AG20443 (cell line): ENCODE results near the gene KCNMA1.

Experiments
- DNase-seq: peaks from one replicate; pipeline ENCODE4 v3.0.0; 2012; ENCODE audit warnings: low spot score, mixed read lengths

Gene KCNMA1

DNA sequence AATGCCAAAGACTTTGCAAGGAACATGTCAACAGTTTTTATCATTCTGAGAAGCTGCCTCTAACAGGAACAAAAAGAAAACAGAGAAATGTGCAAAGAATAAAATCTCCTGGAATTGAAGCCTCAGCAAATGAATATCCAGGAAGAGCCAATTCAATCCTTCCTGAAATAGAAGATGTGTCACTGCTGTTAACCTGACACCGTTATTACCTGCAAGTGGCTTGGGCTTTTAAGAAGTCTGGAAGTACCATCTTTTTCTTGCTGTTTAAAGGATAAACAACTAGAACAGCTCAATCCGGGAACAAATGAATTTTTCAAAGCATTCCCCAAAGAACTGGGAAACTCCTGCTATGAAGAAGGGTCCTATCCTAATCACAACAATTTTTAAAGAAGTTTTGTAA, 434.8 kb downstream of the KCNMA1 start:
- no peak for DNase-seq

DNA sequence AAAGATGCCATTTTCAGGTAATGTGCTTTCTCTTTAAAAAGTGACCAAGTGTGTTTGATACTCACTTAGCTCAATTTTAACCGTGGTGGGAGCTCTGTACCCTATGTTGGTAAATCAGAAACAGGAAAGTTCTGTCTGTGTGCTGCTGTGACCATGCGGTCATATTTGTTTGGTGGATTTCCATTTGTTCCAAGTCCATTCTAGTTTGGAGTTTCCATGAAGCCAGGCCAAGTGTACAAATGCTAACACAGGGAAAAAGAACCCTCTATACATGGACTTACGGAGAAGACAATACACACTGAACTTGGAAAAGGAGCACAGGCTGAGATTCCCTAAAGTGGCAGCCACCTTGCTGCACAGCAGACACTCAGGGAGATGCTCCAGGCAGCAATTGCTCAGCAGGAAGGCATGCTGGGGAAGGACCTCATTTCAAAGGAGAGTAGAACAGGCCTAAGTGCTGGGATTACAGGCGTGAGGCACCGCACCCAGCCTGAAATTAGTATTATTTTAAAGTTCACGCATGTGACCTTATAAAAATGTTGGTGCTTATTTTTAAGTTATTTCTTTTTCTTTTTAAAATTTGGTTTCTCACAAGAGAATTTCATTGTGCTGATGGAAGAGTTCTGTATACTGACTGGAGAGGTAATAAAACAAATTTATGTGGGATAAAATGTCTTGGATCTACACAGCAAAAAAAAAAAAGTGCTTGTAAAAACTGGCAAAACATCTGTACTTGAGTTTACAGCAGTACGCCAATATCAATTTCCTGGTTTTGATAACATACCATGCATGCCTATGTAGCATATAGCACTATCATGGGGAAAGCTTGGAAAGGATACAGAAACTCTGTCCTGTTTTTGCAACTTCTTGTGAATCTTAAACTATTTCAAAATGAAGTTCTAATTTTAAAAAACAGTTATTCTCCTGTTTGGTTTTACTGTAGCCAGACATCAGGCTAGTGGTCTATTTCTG, 436.2 kb downstream of the KCNMA1 start:
- DNase-seq = no peak

DNA sequence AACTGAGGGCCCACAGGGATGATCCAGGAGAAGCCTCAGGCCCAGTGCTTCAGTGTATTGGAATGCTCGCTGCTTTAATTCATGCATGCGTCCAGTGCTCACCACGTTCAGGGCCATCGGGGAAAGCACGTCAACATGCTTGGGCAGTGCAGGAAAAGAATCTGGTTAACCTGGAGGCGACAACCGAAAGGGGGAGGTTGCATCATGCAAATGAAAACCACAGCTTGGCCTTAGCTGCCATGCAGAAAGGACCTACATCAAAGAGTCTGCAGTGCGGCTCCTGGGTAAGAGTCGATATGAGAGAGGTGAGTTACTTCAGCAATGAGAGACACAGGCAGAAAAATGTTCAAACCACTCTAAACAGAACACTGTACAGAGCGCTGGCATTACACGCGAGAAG, 440.1 kb downstream of the KCNMA1 start:
- DNase-seq = no peak

DNA sequence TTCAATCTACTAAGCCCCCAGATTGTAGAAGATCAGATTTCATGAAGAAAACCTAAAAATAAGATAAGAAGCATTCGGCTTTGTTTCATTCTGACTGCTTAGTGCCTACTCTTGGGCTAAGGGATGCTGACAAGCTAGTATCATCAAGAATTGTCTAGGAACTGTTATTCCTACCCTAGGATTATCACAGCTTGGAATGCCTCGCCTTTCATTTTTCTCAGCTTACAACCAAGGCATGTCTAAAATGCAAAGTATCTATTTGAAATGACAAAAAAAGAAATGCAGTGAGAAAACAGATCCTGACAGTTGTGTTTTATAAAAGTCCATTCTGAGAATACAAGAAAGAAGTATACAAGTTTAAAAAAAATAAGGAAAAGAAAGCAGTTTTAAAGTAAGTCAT, 441.0 kb downstream of the KCNMA1 start:
- no peak for DNase-seq

DNA sequence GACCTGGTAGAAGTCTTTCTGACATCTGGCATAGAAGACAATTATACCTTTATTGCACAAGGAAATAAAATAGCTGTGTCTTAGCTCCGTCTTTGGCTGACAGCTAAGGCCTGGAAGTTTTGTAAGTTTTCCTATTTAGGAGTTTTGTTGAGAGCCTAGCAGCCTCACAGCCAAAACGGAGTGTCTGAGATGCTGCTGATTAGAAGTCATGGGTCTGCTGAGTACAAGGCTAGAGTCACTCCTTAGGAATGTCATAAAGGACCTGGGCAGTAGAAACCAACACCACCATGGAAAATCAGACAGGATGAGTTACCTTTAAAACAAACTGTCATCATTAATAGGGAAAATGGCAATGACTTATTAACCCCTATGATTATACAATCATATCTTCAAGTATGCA, 442.5 kb downstream of the KCNMA1 start:
- DNase-seq = peak; percentile 82

- DNase-seq = no peak
Measured at GRCh38 chr10:77193001-77193400, 444.6 kb downstream of the KCNMA1 start.

DNA sequence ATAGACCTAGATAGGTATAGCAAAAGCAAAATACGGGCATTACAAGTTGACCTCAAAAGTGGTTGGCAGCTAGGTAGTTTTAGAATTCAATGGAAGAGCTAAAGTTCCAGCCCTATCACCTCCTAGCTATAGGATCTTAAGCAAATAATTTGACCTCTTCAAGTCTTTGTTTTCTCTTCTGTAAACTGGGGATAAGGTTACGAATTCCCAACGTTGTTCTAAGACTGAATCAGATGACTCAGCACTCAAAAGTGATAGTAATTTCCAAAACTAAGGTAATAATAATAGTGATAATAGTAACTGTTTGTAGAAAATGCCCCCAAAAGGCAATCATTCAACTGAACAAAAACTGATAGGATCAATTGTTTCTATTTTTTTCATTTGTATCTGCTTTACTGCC, 445.2 kb downstream of the KCNMA1 start:
- no peak for DNase-seq

DNA sequence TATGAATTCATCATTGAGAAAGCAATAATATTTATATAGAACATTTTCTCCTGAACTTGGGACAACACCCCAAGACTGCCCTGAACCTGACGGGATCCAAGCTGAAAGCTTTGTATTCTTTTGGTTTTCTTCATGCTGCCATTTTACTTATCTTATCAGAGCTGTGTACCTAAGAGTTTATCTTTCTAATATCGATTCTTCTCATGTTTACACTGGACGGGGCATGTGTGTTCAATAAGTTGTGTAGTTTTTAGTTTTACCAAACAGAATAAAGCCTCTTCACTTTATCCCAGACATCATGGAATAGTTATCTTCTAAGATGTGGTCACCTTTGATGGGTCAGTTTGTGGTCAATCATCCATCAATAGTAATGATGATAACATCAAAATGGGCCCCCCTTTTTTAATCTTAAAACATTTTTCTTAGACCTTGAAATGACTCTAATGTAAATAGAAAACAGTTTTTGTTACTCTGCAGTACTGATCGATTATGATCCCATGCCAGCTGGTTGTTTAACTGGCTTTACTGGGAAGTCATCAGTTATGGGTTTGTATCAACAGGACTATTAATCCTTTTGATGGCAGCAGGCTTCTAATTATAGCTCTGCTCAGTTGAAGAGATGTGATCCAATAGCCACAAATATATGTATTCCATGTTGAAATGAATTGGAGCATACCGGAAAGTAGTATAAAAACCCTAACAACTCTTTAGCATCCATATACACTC, 446.1 kb downstream of the KCNMA1 start:
- DNase-seq = no peak

DNA sequence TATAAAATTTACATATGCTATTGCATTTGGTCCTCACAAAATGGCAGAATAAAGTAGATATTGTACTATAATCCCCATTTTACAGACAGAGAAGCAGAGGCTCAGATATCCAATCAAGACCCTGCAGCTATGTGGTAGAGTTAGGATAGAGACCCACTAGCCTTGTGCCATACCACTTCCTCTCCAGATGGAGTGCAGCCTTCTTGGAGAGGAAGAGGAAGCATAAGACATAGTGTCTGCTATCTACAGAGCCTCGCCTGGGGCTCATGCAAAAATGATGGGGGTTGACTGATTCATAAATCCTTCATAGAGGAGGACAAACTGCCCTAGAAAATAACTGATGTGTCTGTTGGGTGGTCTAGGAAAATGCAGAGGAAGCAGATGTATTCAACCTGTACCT, 447.3 kb downstream of the KCNMA1 start:
- DNase-seq = no peak

DNA sequence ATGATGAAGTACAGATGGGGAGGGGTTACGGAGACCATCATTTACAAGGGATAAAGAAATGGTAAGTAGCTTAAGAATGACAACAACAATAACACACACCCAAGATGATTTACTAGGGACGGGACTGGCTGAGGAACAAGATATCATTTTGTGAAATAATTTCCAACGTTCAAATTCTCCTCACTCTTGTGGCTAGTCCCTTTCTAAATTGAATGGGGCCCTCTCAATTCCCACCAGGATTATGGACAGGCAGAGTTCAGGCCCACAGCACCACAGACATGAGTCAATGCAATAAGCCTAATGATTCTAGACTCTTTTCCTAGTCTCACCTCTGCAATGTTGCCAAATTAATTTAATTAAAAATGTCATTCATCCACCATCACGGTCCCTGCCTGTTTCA, 448.1 kb downstream of the KCNMA1 start:
- DNase-seq = no peak

DNA sequence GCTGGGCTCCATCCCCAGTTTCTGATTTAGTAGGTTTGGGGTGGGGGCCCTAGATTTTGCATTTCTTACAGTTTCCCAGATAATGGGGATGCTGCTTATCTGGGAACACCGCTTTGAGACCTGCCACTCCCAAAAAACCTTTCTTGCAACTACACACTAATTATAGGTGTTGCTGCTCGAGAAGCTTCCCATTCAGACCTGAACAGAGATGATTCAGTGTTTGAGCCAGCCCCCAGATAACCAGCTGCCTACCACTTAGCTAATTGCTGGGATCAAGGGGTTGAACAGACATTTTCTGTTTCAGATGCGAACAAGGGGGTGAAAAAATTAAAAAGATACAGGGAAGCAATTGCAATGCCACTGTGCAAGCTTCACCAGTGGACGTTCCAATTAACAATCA, 448.5 kb downstream of the KCNMA1 start:
- DNase-seq = no peak

DNA sequence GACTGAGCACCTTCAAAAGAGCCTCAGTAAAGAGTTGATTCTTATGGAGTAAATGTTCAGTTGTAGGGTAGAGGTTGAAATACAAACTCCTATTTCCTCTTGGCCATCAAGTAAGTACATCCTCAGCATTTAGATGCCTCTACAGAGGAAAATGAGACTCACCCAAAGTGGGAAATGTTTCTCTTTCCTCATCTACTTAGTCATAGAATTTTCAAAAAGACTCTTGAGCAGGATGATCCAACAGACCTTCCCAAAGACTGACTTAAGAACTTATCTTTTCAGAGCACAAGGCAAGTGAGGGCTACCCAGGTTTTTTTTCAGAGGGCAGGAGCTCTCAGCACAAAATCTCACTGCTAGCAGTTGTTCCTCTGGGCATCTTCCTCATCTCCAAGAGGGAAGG, 449.1 kb downstream of the KCNMA1 start:
- DNase-seq = peak; percentile 30

GRCh38 chr10:77188000-77188395, 449.6 kb downstream of the KCNMA1 start:
- DNase-seq = no peak

GRCh38 chr10:77187376-77187999, 450.1 kb downstream of the KCNMA1 start:
- no peak for DNase-seq

- DNase-seq = peak; percentile 20
Measured at GRCh38 chr10:77186936-77187335, 450.7 kb downstream of the KCNMA1 start.

DNA sequence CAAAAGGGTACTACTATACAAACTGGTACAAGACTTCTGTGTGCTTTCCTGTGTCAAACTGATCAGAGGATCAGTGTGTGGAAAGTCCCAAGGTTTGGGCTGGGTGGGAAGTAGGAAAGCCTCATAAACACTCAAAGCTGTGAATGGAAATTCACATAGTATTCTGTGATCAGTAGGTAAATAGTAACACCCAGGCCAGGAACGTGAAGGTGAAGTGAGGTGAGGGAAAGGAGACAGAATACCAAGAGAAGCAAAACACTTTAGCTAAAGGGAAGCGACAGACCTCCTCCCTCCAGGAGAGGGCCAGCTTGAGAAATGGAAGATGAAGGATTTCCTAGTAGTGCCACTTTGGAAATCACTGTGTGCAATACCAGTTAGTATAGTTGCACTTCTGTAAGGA, 451.9 kb downstream of the KCNMA1 start:
- DNase-seq = no peak

DNA sequence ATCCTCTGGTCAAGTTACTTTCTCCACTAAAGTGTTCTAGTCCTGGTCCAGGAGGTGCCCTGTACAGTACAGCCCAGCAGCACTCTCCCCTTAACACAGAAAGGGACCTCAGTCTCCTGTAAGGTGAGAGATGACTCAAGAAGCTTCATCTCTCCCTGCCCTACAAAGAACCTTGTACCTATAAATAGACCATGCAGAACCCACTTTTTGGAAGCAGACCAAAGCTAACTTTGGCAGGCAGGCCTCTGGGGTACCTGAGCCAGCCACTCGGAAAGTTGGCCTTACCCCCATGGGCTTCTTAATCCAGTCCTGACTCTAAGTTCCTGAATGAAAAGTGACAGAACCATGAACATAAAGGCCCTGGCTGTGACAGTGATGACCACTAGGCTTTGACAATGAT, 454.8 kb downstream of the KCNMA1 start:
- no peak for DNase-seq

DNA sequence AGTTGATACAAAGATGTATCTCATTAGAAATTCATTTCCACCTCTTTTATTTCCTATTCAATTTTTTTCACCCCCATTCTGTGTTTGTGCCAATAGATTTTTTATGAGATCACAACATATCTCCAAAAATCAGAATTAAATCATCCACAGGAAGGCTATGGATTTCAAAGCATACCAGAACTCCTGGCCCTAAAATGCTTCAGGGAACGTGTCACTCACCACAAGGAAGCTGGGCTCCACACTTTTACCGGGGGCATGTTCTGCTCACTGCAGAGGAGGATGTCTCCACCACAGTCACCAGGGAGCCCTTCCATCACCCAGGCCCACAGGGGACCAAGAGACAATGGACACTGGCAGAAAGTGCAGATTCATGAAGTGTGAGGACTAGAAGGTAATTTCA, 456.8 kb downstream of the KCNMA1 start:
- DNase-seq = peak; percentile 25

DNA sequence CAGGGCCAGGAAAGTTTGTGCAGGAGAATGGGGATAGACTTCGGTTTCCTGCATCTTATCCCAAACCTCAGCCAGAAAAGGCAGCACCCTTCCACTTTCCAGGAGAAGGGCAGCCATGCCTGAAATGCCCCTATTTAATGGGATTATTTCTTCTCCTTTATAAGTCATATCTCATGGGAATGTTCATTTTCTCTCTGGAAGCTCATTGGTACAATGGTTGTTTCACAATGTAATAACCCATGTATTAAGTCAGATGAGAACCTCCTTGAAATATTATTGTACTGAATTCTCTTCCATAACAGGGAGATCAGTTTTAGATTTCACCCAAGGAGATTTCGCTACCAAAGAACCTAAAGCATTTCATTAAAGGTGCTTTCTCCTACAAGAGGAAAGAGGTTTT, 457.5 kb downstream of the KCNMA1 start:
- no peak for DNase-seq

DNA sequence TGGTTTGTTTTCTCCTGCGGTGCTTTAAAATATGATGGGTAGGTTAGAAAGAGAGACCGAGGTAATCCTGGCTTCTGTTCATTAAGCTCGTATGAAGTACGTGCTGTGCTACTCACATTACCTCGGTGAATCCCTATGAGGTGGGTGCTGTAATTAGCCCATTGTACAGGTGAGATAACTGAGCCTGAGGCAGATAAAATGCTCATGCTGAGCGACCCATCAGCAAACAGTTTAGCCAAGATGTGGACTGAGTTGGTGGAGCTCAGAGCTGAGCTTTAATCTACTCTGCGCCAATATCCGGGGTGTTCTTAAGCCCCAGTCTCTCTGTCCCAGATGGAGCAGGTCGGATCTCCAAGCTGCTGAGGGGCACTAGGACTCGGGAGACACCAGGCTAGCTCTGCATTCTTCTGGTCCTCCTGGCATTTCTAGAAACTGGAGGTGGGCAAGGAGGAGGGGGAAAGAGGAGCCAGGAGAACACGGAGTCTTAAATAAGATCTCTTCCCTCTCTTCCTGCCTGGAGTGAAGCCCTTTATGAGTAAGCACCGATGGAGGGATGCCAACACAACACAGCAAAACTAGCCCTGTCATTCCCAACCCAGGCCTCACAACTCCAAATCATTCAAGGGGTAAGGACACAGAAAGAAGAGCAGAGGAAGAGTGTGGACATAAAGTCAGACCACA, 458.5 kb downstream of the KCNMA1 start:
- peak; percentile 82 for DNase-seq

GRCh38 chr10:77177589-77177988, 460.0 kb downstream of the KCNMA1 start:
- DNase-seq = no peak

DNA sequence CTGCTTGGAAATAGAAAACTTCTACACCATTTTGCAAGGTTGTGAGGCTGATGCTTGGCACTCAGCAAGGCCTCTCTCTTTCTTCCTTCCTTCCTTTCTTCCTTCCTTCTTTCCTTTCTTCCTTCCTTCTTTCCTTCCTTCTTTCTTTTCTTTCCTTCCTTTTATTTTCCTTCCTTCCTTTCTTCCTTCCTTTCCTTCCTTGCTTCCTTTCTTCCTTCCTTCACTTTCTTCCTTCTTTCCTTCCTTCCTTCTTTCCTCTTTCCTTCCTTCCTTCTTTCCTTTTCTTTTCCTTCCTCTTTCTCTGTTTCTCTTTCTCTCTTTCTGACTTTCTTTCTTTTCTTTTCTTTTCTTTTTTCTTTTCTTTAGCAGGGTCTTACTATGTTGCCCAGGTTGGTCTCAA, 460.4 kb downstream of the KCNMA1 start:
- no peak for DNase-seq
